NT2/D1 (cell line): ENCODE data around the gene SPINK2.

Experiments
- YY1 ChIP-seq: IDR thresholded peaks from 2 replicates; pipeline ENCODE4 v1.6.1; 2011; ENCODE audit not compliant: insufficient read length, insufficient read depth
- ZNF274 ChIP-seq: IDR thresholded peaks from 2 replicates; pipeline ENCODE4 v1.6.1; 2011; ENCODE audit warnings: mild to moderate bottlenecking, low read depth, low read length

GRCh38 chr4:56760183-56760582, 61.3 kb downstream of the SPINK2 start:
- TF ChIP-seq YY1 (no peak), ZNF274 (no peak)
